ACHN (cell line): Measurements from ENCODE around the gene METTL16.

Experiments used
- DNase-seq: peaks from one replicate; pipeline ENCODE4 v3.0.0-alpha.2; 2015
- in situ Hi-C: cut with HindIII; loops from 2 replicates; pipeline ENCODE4 v1.10.0; 2017; ENCODE audit warnings: low sequenced_read_pairs, low pct_ligation_motif_present, low pct_unique_long_range_greater_than_20kb

METTL16 gene

GRCh38 chr17:2401426-2402221 lies 110.1 kb downstream of the METTL16 start:
- DNase-seq: peak; percentile 100
- in situ Hi-C loops: no loop called here

- DNase-seq: peak; percentile 95
- in situ Hi-C loops: no loop called here
Observed at GRCh38 chr17:2400877-2401425, 110.7 kb downstream of the METTL16 start, which contains the start of gene MNT. MNT (minus strand) TSS chr17:2401060; CDS start chr17:2400712, 348 bp downstream.

- in situ Hi-C loops: no loop called here
- peak; percentile 63 for DNase-seq
Observed at GRCh38 chr17:2400474-2400866, 111.2 kb downstream of the METTL16 start.

GRCh38 chr17:2399572-2400473 lies 111.9 kb downstream of the METTL16 start:
- in situ Hi-C loops: no loop called here
- peak; percentile 97 for DNase-seq

GRCh38 chr17:2398655-2399571 lies 112.8 kb downstream of the METTL16 start:
- in situ Hi-C loops: no loop called here
- DNase-seq: peak; percentile 85

GRCh38 chr17:2398182-2398581 lies 113.5 kb downstream of the METTL16 start:
- DNase-seq: no peak
- in situ Hi-C loops: no loop called here

GRCh38 chr17:2397247-2398171 lies 114.2 kb downstream of the METTL16 start:
- in situ Hi-C loops: no loop called here
- DNase-seq: no peak

GRCh38 chr17:2396568-2397246 lies 115.0 kb downstream of the METTL16 start:
- in situ Hi-C loops: no loop called here
- DNase-seq: peak; percentile 99

GRCh38 chr17:2396192-2396567 lies 115.5 kb downstream of the METTL16 start:
- no peak for DNase-seq
- in situ Hi-C loops: no loop called here

GRCh38 chr17:2395258-2396181 lies 116.2 kb downstream of the METTL16 start:
- in situ Hi-C loops: no loop called here
- DNase-seq: peak; percentile 67

GRCh38 chr17:2394775-2395201 lies 116.9 kb downstream of the METTL16 start:
- in situ Hi-C loops: no loop called here
- DNase-seq: no peak

GRCh38 chr17:2393954-2394749 lies 117.5 kb downstream of the METTL16 start:
- in situ Hi-C loops: no loop called here

GRCh38 chr17:2393174-2393953 lies 118.3 kb downstream of the METTL16 start:
- in situ Hi-C loops: no loop called here

More at GRCh38 chr17:2393954-2394749, 117.5 kb downstream of the METTL16 start:
- DNase-seq: no peak

More at GRCh38 chr17:2393174-2393953, 118.3 kb downstream of the METTL16 start:
- peak; percentile 92 for DNase-seq
